Stimulated activated CD8-positive, alpha-beta memory T cell treated with anti-CD3 and anti-CD28 coated beads, Interleukin-12 subunit alpha, Interleukin-12 subunit beta, amount 100 ng/mL, for 24 hours (primary cell): ENCODE measurements around the gene CYP27C1.
"Not testable (repeated sequence)": the region's sequence is repeated elsewhere in the genome, so short reads cannot be mapped to it uniquely, and the experiment has no call there.

Experiments
- DNase-seq: peaks from one replicate; pipeline ENCODE4 v3.0.0-alpha.2; 2020; ENCODE audit errors: extremely low read depth

Gene CYP27C1

DNA sequence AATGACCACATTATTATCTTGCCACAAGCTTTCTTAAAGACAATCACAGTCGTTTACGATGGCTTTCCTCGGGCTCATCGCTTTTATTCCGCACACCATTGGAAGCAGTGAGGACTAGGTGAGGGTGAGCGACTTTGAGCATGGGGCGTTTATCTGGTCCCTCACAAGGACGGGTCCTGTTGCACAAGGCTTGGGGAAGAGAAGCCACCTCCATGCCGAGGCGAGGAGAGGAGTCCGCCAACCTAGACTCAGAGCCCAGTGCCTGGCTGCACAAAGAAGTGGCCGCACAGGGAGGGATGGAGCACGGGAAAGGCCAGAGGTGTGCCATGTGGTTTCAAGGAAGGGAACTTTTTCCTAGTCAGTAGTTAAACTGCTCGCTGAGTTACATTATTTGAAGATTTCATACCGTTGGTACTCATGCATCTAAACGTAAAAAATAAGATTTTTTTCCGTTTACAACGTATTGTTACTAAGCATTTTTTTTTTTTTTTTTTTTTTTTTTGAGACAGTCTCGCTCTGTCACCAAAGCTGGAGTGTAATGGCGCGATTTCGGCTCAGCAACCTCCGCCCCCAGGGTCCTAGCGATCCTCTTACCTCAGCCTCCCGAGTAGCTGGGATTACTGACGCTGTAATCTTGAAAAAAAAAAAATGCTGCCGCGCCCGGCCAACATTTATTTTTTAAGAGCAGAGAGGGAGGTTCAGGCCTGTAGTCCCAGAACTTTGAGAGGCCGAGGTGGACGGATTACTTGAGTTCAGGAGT is 849 bp upstream of the CYP27C1 start:
- no peak for DNase-seq

DNA sequence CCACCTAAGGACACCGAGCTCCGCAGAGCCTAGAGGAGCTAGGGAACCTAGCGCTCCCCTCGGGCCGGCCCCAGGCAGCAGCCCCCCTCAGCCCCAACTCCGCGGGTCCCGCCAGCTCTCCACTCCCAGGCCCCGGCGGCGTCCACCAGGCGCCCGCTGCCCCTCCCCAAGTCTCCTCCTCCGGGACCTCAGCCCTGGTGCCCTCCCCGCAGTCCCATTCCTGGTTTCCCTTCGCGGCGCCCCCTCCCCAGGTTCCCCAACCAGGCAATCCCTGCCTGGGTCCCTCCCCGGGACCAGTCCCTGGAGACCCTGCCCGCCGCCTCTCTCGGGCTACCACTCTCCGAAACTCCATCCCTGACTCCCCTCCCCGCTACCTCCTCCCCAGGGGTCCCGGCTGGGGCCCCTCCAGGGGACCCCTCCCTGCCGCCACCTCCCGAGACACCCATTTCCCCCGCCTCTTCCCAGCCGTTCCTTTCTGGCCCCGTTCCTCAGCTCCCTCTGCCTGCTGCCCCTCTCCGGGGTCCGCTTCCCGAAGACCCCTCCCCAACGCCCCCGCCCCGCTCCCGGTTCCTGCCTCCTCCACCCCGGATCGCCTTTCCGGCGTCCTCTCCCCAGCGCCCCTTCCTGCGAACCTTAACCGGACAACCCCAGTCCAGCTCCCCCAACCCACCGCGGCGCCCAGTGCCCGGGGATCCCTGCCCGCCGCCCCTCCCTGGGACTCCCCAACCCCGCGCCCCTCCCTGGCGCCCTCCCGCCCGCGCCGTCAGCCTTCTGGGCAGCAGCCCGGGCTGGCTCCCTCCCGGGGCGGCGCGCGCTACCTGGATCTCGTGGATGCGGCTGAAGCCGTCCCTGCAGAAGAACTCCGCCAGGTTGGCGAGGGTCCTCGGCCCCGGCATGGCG is 678 bp downstream of the CYP27C1 start:
- DNase-seq = no peak

DNA sequence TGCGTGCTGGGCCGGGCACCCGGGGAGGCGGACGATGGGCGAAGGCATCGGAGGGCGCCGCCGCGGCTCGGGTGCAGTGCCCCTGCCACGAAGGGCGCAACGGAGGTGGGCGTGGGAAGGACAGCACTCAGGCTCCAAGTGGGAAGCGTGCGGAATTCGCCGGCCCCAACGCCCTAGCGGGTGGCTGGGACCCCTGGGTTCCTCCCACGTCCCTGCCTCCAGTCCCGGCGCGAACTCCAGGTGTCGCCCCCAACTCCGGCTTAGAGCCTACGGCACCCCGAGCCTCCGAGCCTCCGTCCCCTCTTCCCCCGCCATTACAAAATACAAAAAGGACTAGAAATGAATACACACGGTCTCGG is 1.3 kb downstream of the CYP27C1 start:
- DNase-seq = no peak

DNA sequence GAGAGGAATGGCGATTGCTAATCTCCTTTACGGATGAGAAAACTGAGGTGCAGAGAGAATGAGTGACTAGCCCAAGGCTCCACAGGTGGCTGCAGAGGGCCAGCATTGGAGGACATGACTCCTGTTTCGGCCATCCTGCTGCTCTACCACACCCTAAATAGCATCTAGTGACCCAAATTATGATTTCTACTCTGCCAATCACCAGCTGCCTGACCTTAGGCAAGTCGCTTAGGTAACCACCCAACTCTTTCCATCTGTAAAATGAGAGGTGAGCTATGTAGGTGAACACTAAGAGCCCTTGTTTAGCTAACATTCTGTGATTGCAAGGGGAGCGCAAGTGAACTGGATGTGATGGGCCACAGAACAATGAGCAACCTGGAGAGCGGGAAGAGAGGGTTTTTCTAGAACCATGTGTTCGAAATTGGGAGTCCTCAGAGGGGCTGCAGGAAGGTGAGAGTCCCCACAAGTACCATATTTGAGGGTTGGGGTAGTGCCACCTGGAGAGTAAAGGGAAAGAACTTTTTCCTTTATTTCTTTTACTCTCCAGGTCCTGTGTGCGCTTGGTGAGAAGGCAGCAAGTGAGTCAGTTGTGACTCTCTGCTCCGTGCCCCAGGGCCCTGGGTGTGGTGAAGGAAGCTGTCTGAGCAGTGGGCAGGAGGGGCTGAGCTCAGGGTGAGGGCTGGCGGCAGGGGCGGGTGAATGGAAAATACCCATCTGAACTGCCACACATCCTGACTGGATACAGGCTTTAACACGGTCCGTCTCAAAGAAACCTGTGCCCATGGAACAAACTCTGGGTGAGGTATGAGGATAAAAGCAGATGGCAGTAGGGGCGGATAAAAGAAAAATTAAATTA is 2.4 kb downstream of the CYP27C1 start:
- no peak for DNase-seq

DNA sequence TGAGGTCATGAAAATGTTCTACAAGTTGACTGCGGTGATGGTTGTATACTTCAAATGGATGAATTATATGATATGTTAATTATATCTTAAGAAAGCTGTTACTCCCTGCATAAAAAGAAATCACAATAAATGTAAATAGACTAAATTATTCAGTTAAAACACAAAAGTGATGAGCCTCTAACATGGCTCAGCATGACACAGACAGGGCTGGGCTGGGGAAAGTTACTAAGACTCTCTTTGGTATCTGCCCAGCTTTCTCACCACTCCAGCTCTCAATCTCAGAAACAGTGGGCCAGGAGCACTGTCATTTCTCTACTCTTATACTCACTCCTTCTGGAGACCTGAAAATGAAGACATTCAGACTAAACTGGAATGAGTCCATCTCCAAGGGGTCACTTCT is 3.5 kb downstream of the CYP27C1 start:
- no peak for DNase-seq

DNA sequence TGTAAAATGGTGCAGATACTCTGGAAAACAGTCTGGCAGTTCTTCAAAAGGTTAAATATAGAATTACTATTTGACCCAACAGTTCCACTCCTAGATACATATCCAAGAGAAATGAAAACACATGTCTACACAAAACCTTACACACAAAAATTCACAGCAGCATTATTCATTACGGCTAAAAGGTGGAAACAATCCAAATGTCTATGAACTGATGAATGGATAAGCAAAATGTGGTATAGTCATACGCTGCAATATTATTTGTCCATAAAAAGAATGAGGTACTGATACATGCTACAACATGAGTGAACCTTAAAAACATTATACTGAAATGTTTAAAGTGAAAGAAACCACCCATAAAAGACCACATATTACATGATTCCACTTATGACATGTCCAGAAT is 4.0 kb downstream of the CYP27C1 start:
- DNase-seq = no peak

DNA sequence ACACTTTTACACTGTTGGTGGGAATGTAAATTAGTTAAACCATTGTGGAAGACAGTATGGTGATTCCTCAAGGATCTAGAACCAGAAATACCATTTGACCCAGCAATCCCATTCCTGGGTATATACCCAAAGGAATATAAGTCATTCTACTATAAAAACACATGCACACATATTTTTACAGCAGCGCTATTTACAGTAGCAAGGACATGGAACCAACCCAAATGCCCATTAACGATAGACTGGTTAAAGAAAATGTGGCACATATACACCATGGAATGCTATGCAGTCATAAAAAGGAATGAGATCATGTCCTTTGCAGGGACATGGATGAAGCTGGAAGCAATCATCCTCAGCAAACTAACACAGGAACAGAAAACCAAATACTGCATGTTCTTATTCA is 5.9 kb downstream of the CYP27C1 start:
- DNase-seq = not testable (repeated sequence)

DNA sequence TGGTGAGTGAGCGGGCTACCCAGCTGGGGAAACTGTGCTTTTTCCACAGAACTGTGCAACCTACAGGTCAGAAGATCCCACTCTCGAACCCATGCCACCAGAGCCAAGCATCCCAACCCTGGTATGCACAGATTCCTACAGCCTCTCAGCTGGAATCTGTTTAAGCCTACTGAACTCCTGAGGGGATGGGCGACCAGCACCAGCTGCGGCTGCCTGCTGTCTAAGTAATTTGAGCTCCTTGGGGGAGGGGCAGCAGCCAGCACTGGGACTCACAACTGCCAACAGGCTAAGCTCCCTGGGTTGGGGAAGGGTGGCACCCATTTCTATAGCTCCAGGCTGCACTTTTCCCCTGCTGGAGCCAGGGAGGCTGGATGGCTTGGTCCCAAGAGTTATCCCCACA is 11.8 kb downstream of the CYP27C1 start:
- DNase-seq = no peak

DNA sequence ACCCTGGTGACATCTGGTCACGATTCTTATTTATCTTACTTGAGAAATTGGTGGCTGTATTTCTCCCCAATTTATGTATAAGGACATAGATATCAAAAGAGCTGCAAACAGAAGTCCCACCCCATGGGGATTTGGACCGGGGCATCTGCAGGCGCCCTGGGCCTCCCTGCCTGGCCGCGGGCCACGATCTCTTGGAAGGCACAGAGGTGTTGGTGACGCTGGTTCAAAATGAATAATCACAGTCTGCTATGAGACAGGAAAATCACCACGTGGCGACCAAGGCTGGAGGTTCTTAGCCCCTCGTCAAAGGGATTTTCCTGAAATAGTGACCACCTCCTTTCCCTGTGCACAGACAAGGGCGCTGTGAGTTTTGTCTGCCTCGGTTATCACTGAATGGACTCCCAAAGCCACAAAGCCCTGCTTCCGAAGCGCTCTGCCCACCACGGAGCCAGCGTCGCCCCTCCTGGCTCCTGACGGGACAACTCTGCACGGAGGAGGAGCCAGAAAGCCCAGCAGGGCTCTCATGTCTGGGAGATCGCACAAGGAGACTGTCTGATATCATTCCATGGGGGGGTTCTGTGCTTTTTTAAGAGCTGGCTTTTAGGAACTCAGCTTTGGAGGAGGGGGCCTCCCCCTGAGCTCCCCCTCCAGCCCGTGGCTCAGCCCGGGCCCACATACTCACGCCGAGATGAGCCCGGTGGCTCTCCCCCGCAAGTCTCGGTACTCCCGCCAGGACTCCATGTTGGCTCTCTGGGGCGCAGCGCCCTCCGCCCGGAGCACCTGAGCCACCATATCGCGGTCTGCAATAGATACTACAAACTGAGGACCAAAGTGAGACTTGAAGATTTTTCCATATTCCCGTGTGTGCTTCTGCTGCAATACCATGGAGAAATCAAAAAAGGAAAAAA is 14.6 kb downstream of the CYP27C1 start:
- DNase-seq = no peak

DNA sequence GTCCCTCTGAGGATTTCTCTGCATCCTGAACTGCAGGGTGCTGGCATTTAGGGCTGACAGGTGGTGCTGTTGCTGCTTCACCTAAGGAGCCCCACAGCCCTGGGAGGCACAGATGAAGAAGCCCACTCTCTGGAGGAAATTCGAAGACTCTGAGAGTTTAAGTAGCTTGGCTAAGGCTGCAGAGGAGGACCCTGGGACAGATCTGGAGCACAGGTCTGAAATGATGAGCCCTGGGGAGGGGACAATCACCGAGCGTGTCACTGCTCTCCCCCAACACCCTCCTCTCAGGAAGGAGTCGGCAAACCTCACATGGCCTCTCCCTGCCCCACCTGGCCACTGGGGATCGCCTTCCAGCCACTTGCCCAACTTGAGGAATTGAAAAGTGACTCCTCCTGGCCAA is 18.6 kb downstream of the CYP27C1 start:
- no peak for DNase-seq

DNA sequence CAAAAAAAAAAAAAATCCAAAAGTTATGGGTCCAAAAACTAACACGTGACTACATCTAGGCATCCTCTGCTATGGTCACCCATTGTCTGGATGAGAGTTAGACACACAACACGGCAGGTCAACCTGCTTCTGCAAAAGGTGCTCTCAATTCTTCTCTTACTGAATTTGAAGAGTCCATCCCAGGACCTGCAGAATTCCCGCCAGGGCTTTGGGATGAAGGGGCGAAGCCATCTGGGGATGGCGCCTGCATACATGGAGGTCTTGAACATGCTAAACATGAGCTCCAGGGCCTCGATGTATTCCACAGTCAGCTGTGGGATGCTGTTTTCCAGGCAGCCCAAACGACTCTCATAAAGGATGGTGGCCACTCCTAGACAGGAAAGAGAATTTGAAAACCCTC is 19.1 kb downstream of the CYP27C1 start:
- DNase-seq = no peak

DNA sequence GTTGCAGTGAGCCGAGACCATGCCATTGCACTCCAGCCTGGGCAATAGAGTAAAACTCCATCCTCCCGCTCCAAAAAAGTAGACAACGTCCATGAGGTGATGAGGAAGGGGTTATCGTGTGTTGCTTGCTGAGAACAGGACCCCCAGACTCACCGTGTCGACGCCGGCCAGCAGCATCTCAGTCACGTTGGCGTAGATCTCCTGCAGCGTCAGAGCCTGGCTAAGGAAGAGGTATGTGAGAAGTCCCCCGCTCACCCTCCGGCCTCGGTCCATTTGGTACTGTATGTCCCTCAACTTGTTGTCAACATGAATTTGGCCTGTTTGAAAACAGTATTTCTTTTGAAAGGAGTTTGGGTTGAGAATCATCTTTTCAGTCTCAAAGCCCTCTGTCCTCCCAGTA is 20.9 kb downstream of the CYP27C1 start:
- no peak for DNase-seq

DNA sequence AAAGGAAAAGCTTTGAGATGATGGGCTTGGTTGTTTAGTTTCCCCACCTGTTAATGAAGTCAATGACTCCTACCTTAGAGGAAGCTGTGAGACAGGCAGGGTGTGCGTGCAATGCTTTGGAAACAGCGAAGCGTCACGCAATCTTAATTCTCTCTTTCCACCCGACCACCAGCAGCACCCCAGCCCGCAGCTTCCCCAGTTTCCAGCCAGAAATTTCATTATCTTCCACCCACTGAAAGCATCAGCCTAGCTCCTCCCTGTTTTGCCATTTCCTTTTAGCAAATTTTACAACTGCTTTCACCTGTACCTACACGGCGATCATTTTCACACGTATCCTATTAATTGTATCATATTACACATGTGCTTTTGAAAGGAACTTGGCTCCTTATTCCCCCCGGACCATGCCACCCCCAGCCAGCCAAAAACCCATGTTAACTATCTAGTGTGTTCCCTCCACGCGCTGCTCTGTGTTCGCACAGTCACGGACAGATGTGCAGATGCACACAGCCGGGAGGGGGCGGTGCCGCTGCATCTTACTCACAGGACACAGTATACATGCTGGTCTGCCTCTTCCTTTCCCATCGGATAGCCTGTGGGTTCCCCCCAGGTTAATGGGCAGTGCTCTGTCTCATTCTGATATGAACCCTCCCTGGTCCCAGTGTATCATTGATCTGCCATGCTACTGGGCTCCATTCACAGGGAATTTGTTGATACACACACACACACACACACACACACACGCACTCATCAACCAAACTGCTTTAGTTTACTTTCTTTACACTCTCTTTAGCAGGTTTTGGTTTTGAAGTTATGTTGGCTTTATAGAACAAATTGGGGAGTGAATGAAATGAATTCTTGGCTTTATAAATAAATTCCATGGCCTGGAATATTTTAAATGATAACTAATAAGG is 22.4 kb downstream of the CYP27C1 start:
- no peak for DNase-seq

DNA sequence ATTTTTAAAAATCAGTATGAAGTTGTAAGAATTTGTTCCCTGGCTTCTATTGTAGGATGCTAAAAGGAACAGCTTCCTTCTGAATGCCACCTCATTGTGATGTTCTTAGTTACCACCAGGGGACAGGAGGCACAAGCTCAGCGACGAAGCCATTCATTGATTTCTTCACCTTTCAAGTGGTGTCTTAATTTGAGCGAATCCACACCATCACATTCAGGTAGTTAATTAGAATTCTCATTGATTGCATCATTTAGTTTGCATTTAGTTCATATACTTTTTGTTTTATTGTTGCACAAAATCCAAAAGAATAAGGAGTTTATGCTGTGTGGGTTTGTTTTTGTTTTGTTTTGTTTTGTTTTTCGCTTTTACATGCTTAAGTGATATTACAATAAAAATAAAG is 23.1 kb downstream of the CYP27C1 start:
- no peak for DNase-seq

DNA sequence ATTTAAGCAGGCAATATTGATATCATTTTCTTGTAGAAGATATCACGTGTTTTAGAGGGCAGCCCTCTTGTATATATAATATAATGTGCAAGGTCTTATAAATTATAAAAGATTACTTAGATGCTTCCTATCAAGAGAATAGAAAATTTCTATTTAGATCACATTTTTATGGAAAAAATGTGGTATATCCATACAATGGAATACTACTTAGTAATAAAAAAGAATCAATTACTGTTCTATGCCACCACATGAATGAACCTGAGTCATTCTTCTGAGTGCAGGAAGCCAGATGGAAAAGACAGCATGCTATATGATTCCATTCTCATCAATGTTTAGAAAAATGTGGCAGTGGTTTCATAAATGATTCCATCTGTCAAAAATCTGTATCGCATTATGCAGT is 23.6 kb downstream of the CYP27C1 start:
- no peak for DNase-seq

DNA sequence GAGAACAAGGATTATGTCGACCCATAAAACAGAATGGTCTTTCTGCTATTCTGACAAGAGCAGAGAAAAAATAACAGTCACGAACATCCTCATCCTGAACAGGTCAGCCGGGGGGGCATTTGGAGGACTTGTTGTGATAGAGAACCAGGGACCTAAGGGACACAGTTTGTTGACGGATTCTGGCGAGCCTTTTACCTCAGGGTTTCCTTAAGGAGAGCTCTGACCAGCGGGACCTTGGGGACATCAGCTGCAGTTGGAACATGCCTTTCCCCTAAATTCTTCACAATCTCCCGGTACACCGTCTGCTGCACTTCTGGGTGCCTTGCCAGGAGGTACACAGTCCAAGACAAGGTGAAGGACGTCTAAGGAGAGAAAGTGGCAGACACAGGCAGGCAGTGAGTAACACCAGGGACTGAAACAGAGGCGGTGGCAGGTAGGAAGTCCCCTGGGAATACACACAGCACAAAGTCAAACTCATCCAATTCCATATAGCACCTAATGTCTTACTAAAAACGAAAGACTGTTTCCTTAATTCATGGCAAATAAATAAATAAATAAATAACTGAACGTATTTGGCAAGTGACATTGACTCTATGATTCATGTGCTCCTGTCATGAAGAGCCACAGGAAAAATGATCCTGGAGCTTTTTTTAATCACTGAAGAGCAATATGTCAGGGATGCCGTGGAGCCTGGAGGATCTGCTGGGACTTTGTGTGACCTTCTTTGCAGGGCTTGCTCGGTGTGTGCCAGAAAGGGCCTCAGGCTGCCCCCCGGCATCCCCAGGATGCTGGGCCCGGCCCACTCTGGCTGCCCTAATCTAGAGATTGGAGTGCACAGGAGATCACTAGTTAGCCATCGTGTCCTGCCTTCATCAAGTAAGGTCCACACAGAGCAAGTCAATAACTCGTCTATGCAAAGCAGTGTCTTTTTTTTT is 24.7 kb downstream of the CYP27C1 start:
- DNase-seq = no peak

DNA sequence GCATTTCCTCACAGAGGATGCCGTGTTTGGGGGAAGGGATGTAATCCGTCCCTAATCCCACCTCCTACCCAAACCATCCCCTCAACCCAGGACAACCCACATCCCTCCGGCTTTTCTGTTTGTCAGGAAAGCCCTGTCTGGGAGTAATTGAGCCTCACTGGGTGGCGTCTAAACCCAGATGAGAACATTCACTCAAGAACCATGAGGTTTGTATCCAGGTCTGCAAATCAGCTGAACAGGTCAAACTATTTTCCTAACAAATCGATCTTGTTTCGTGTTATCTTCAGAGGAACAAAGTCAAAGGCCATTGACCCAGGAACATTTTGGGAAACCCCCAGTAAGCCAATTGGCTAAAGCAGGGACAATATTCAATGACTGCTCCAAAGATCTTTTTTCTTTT is 25.7 kb downstream of the CYP27C1 start:
- DNase-seq = no peak

DNA sequence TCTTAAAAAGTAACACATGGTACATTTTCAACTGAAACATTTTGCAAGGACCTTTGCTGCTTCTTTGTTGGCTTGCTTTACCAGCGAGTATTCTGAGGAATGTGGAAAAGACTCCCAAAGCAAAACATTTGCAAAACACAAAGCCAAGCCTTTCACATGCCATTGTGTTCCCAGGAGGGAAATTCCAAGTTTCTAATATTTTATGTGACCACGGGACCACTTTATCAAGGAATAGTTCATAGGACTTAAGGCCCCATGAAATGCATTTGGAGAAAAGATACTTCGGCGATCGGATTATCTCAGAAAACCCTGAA is 26.2 kb downstream of the CYP27C1 start:
- no peak for DNase-seq
